Mesendoderm (in vitro differentiated cells): ENCODE results near the gene SARM1.

Experiments used
- DNase-seq: peaks from one replicate; pipeline ENCODE4 v3.0.0; 2013
- H2AK5ac ChIP-seq: 2 replicates; pipeline ENCODE4 v1.6.1; 2013; ENCODE audit warnings: low read length, inconsistent platforms
- H2BK120ac ChIP-seq: 2 replicates; pipeline ENCODE4 v1.6.1; 2013; ENCODE audit warnings: low read depth, mild to moderate bottlenecking, low read length, moderate library complexity, mixed read lengths
- H2BK15ac ChIP-seq: replicated peaks from 2 replicates; pipeline ENCODE4 v1.6.1; 2013; ENCODE audit warnings: low read depth, mild to moderate bottlenecking, moderate library complexity
- H2BK5ac ChIP-seq: 2 replicates; pipeline ENCODE4 v1.6.1; 2013; ENCODE audit warnings: low read length, inconsistent platforms
- H3K18ac ChIP-seq: 2 replicates; pipeline ENCODE4 v1.6.1; 2013; ENCODE audit warnings: mild to moderate bottlenecking, low read length, mixed read lengths
- H3K23ac ChIP-seq: one replicate; pipeline ENCODE4 v1.6.1; 2013; ENCODE audit warnings: low read length
- H3K27ac ChIP-seq: 2 replicates; pipeline ENCODE4 v1.5.1; 2013; ENCODE audit warnings: low read depth, mild to moderate bottlenecking, inconsistent platforms, low read length, moderate library complexity
- H3K27me3 ChIP-seq: 2 replicates; pipeline ENCODE4 v1.6.1; 2013; ENCODE audit warnings: low read length, control low read depth, mild to moderate bottlenecking, inconsistent platforms; ENCODE audit not compliant: insufficient read depth, poor library complexity
- H3K36me3 ChIP-seq: 2 replicates; pipeline ENCODE4 v1.6.1; 2013; ENCODE audit warnings: low read length, inconsistent platforms; ENCODE audit not compliant: control insufficient read depth, insufficient read depth
- H3K4ac ChIP-seq: one replicate; pipeline ENCODE4 v1.6.1; 2013; ENCODE audit warnings: low read depth, mild to moderate bottlenecking, low read length, moderate library complexity
- H3K4me1 ChIP-seq: 2 replicates; pipeline ENCODE4 v1.6.1; 2013; ENCODE audit warnings: low read depth, low read length, inconsistent platforms; ENCODE audit not compliant: control insufficient read depth
- H3K4me2 ChIP-seq: 2 replicates; pipeline ENCODE4 v1.6.1; 2013; ENCODE audit warnings: low read length
- H3K4me3 ChIP-seq: 2 replicates; pipeline ENCODE4 v1.5.1; 2013; ENCODE audit warnings: mild to moderate bottlenecking, low read length
- H3K56ac ChIP-seq: one replicate; pipeline ENCODE4 v1.6.1; 2013; ENCODE audit warnings: low read length
- H3K79me1 ChIP-seq: 2 replicates; pipeline ENCODE4 v1.6.1; 2013; ENCODE audit warnings: low read length, inconsistent platforms
- H3K79me2 ChIP-seq: 2 replicates; pipeline ENCODE4 v1.6.1; 2013; ENCODE audit warnings: mild to moderate bottlenecking, low read length; ENCODE audit not compliant: control insufficient read depth, insufficient read depth
- H3K9ac ChIP-seq: 2 replicates; pipeline ENCODE4 v1.6.1; 2013; ENCODE audit warnings: low read length, inconsistent platforms
- H4K5ac ChIP-seq: one replicate; pipeline ENCODE4 v1.6.1; 2013; ENCODE audit warnings: low read length
- H4K8ac ChIP-seq: one replicate; pipeline ENCODE4 v1.6.1; 2013; ENCODE audit warnings: low read depth, mild to moderate bottlenecking, control low read depth, low read length, moderate library complexity
- WGBS: extraction: QIAGEN DNeasy Blood & Tissue Kit; methylation state at CpG from one replicate; pipeline ENCODE4 v1.1.7; 2013; ENCODE audit warnings: low lambda C conversion rate, missing lambda C conversion rate; ENCODE audit not compliant: insufficient coverage; ENCODE audit errors: extremely low coverage; 5-methylcytosine and 5-hydroxymethylcytosine counted together

Gene SARM1

DNA sequence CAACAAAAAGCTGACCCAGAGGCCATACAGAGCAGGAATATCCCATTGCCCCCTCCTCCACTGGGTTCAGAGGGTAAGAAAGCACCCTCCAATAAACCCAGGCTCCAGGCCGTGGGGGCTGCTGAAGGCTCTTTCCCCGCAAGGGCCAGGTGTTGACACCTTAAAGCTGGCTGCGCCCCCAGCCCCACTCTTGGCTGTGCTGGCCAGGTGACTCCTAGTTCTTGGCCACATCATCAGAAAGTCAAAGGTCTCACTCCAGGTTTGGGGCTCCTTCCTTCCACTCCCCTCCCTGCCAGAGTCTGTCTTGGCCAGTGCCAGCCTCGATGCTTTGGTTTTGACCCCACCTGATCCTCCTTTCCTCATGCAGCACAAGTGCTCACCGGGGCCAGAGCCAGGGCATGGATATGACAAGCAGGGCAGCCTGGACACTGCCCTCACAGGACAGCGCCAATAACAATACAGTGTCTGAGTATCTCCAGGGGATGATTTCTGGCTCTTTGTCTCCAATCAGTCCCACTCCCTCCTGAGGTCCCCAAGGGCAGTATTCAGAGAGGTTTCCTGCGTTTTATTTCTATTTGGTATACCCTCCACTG lies 26.3 kb downstream of the SARM1 start:
- no peaks in the 10 kb centered on the region for H3K79me1 ChIP-seq
- H3K56ac ChIP-seq: no peak overlapping the region
- WGBS: no CpG with 5 or more reads among the region's 7 CpGs
- no peak overlapping the region for H3K4ac ChIP-seq
- no peak overlapping the region for H3K23ac ChIP-seq
- H3K36me3 ChIP-seq: no peaks in the 10 kb centered on the region
- no peak overlapping the region for H3K4me3 ChIP-seq
- H3K9ac ChIP-seq: no peak overlapping the region
- no peak overlapping the region for H3K18ac ChIP-seq
- H2AK5ac ChIP-seq: no peak overlapping the region
- no peak overlapping the region for H4K8ac ChIP-seq
- H3K79me2 ChIP-seq: no peaks in the 10 kb centered on the region
- no peak overlapping the region for H2BK15ac ChIP-seq
- DNase-seq: no peak
- no peak overlapping the region for H2BK5ac ChIP-seq
- no peak overlapping the region for H3K27ac ChIP-seq
- no peak overlapping the region for H2BK120ac ChIP-seq
- H4K5ac ChIP-seq: no peak overlapping the region
- peaks cover 27% of the 10 kb centered on the region for H3K4me1 ChIP-seq
- H3K4me2 ChIP-seq: no peak overlapping the region
- H3K27me3 ChIP-seq: no peaks in the 10 kb centered on the region

DNA sequence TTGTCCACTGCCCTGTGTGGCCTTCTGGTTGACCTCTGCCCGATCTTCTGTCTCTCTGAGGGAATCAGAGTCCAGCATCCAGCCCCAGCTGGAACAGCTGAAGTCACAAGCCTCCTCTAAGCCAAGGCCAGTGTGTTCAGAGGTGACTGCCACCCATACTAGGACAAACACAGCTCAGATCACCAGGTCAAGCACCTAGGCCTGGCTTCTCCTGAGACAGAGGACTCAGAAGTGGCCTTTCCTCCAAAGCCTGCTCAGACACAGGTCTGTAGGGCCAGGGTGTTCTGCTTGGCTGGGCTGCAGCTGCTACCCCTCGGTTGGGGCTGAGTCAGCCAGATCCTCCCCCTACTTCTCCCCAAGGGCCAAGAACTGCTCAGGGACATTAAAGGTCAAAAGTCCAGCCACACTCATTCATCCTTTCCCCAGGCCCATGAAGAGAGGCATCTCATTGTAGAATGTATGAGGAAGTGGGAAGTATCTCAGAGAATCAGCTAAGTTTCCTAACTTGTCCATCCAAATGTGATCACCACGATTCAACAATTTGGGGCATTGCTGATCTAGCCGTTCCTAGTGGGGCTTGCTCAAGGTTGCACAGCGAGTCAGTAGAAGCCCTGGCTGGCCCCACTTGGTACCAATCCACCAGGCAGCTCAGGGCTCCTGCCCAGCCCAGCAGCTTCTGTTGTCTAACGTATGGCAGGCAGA lies 26.9 kb downstream of the SARM1 start:
- H3K4me1 ChIP-seq: peaks cover 27% of the 10 kb centered on the region
- no CpG with 5 or more reads among the region's 6 CpGs for WGBS

DNA sequence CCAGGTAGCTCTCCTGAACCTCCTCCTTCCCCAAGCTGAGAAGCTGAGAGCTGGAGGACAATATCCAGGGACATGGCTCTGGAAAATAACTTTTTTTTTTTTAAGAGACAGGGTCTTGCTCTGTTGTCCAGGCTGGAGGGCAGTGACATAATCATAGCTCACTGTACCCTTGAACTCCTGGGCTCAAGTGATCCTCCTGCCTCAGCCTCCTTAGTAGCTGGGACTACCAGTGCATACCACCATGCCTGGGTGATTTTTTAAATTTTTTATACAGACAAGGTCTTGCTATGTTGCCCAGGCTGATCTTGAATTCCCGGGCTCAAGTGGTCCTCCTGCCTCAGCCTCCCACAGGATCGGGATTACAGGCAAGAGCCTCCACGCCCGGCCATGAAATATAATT lies 28.3 kb downstream of the SARM1 start:
- H3K27ac ChIP-seq: no peak overlapping the region
- no peak overlapping the region for H4K8ac ChIP-seq
- H3K79me2 ChIP-seq: no peaks in the 10 kb centered on the region
- peaks cover 18% of the 10 kb centered on the region for H3K4me1 ChIP-seq
- no peak overlapping the region for H3K4me2 ChIP-seq
- H4K5ac ChIP-seq: no peak overlapping the region
- no peak overlapping the region for H2BK120ac ChIP-seq
- H3K4ac ChIP-seq: no peak overlapping the region
- no peaks in the 10 kb centered on the region for H3K79me1 ChIP-seq
- no peaks in the 10 kb centered on the region for H3K27me3 ChIP-seq
- H3K18ac ChIP-seq: no peak overlapping the region
- H3K36me3 ChIP-seq: no peaks in the 10 kb centered on the region
- no peak overlapping the region for H2BK5ac ChIP-seq
- no peak overlapping the region for H3K23ac ChIP-seq
- H3K56ac ChIP-seq: no peak overlapping the region
- no peak overlapping the region for H3K4me3 ChIP-seq
- no CpG with 5 or more reads among the region's 4 CpGs for WGBS
- H2BK15ac ChIP-seq: no peak overlapping the region
- H2AK5ac ChIP-seq: no peak overlapping the region
- DNase-seq: no peak
- H3K9ac ChIP-seq: no peak overlapping the region

More for the DNA sequence above, 26.9 kb downstream of the SARM1 start:
- Histone ChIP-seq H2AK5ac (no peak overlapping the region), H3K4me2 (no peak overlapping the region), H3K18ac (no peak overlapping the region), H4K8ac (no peak overlapping the region), H2BK120ac (no peak overlapping the region), H2BK5ac (no peak overlapping the region), H3K27me3 (no peaks in the 10 kb centered on the region), H3K9ac (no peak overlapping the region), H3K4ac (no peak overlapping the region), H2BK15ac (no peak overlapping the region), H4K5ac (no peak overlapping the region), H3K23ac (no peak overlapping the region), H3K56ac (no peak overlapping the region), H3K79me1 (no peaks in the 10 kb centered on the region), H3K4me3 (no peak overlapping the region), H3K36me3 (no peaks in the 10 kb centered on the region), H3K79me2 (no peaks in the 10 kb centered on the region), H3K27ac (no peak overlapping the region)
- DNase-seq: no peak

GRCh38 chr17:28402224-28402630 lies 30.7 kb downstream of the SARM1 start:
- Histone ChIP-seq H3K27ac (peak overlapping the region; percentile 32), H2BK5ac (no peak overlapping the region), H3K18ac (no peak overlapping the region), H3K23ac (no peak overlapping the region), H2AK5ac (no peak overlapping the region), H3K79me1 (no peaks in the 10 kb centered on the region), H2BK120ac (no peak overlapping the region), H3K27me3 (no peaks in the 10 kb centered on the region), H3K9ac (no peak overlapping the region), H3K4me2 (no peak overlapping the region), H3K36me3 (no peaks in the 10 kb centered on the region), H2BK15ac (no peak overlapping the region), H3K4me3 (no peak overlapping the region), H3K4ac (no peak overlapping the region), H3K79me2 (no peaks in the 10 kb centered on the region), H4K8ac (no peak overlapping the region), H3K4me1 (peaks cover 14% of the 10 kb centered on the region), H3K56ac (no peak overlapping the region), H4K5ac (no peak overlapping the region)
- no CpG with 5 or more reads among the region's 3 CpGs for WGBS
- peak; percentile 73 for DNase-seq

GRCh38 chr17:28402844-28403243 lies 31.4 kb downstream of the SARM1 start:
- Histone ChIP-seq H3K27me3 (no peaks in the 10 kb centered on the region), H3K4me2 (no peak overlapping the region)
- WGBS: no CpG with 5 or more reads among the region's 6 CpGs

More at GRCh38 chr17:28402844-28403243, 31.4 kb downstream of the SARM1 start:
- H3K79me1 ChIP-seq: no peaks in the 10 kb centered on the region
- H3K4ac ChIP-seq: no peak overlapping the region
- peaks cover 15% of the 10 kb centered on the region for H3K4me1 ChIP-seq
- no peak overlapping the region for H2BK5ac ChIP-seq
- no peaks in the 10 kb centered on the region for H3K79me2 ChIP-seq
- no peak overlapping the region for H3K9ac ChIP-seq
- no peak overlapping the region for H2BK15ac ChIP-seq
- H3K23ac ChIP-seq: no peak overlapping the region
- no peak overlapping the region for H3K27ac ChIP-seq
- no peak overlapping the region for H3K4me3 ChIP-seq
- no peak for DNase-seq
- H2AK5ac ChIP-seq: no peak overlapping the region
- H3K56ac ChIP-seq: peak overlapping the region; percentile 31
- no peak overlapping the region for H4K8ac ChIP-seq
- no peak overlapping the region for H2BK120ac ChIP-seq
- H3K36me3 ChIP-seq: no peaks in the 10 kb centered on the region
- no peak overlapping the region for H4K5ac ChIP-seq
- no peak overlapping the region for H3K18ac ChIP-seq
